GM12878 (cell line): Measurements from ENCODE around the gene BDKRB2. TPM values are rescaled to one million over a fixed set of nuclear protein-coding genes. Genes with fewer than 3 reads are reported as not detected.

Experiments
- ATAC-seq: fragments of 200-7000 bp; cut with Tn5 transposase; 3 replicates; pipeline ENCODE4 v1.9.1; 2020; ENCODE audit warnings: mild to moderate bottlenecking, moderate library complexity
- BruUV-seq: library from RNA; stranded (reverse); fragments of 400-500 nt; replicated peaks from 2 replicates; lab custom pipeline; 2021; lab: Mats Ljungman, UMichigan
- CTCF ChIA-PET: fragments of 300-600 bp; sonication (Branson Sonifier 250); formaldehyde crosslinking; extraction: SDS; loops from one replicate; lab custom pipeline; 2021; ENCODE audit warnings: inconsistent platforms; lab: Yijun Ruan, JAX
- POLR2A ChIA-PET: fragments of 350-600 bp; formaldehyde crosslinking; extraction: SDS; loops from one replicate; lab custom pipeline; 2021; ENCODE audit warnings: inconsistent platforms; lab: Charles Lee
- RAD21 ChIA-PET: fragments of 300-600 bp; sonication (Branson Sonifier 250); formaldehyde crosslinking; loops from one replicate; lab custom pipeline; 2023; ENCODE audit warnings: antibody characterized with exemption; ENCODE audit not compliant: unreplicated experiment; lab: Charles Lee
- SMC1A ChIA-PET: fragments of 300-600 bp; sonication (Branson Sonifier 250); formaldehyde crosslinking; loops from one replicate; lab custom pipeline; 2023; ENCODE audit not compliant: unreplicated experiment, uncharacterized antibody; lab: Charles Lee
- DNase-seq: peaks from one replicate; pipeline ENCODE4 v3.0.0-alpha.2; 2011; ENCODE audit warnings: low read depth, low spot score
- FAIRE-seq: peaks from 3 replicates; lab custom pipeline; 2011; peaks lifted over from hg19 to GRCh38; lab: Jason Lieb, UNC
- H2AFZ ChIP-seq: 2 replicates; pipeline ENCODE4 v1.6.0; 2011; ENCODE audit warnings: low read depth, low read length, control low read depth; ENCODE audit not compliant: control insufficient read depth
- H3K27ac ChIP-seq: 2 replicates; pipeline ENCODE4 v1.5.1; 2011; ENCODE audit warnings: control low read depth; ENCODE audit not compliant: control insufficient read depth, insufficient read depth
- H3K27me3 ChIP-seq, 2 experiments: replicated peaks in 1 of 2; 2 replicates each; pipeline versions ENCODE4 v1.6.0 to v1.6.1; 2011; ENCODE audit warnings: low read length in 1 of 2; ENCODE audit not compliant: control insufficient read depth in 2 of 2, insufficient read depth in 2 of 2
- H3K36me3 ChIP-seq, 2 experiments: 2 replicates each; pipeline ENCODE4 v1.5.1; 2011; ENCODE audit warnings: low read length in 1 of 2; ENCODE audit not compliant: control insufficient read depth in 2 of 2, insufficient read depth in 2 of 2
- H3K4me1 ChIP-seq: 2 replicates; pipeline ENCODE4 v1.6.1; 2011; ENCODE audit warnings: mild to moderate bottlenecking, low read length, moderate library complexity, mixed read lengths; ENCODE audit not compliant: control insufficient read depth, insufficient read depth
- H3K4me2 ChIP-seq: 2 replicates; pipeline ENCODE4 v1.6.0; 2011; ENCODE audit warnings: control low read depth; ENCODE audit not compliant: control insufficient read depth, insufficient read depth
- H3K4me3 ChIP-seq: fragments of 200-600 bp; sonication (generic); 2 replicates; pipeline ENCODE4 v1.5.1; 2016
- H3K79me2 ChIP-seq: 2 replicates; pipeline ENCODE4 v1.6.0; 2011; ENCODE audit warnings: low read length; ENCODE audit not compliant: control insufficient read depth, insufficient read depth
- H3K9ac ChIP-seq: 2 replicates; pipeline ENCODE4 v1.8.0; 2011; ENCODE audit warnings: low read length, control low read depth, mixed read lengths; ENCODE audit not compliant: control insufficient read depth, insufficient read depth
- H3K9me3 ChIP-seq: replicated peaks from 3 replicates; pipeline ENCODE4 v1.5.1; 2011; ENCODE audit warnings: mild to moderate bottlenecking, low read length; ENCODE audit not compliant: control insufficient read depth, insufficient read depth
- H4K20me1 ChIP-seq: 2 replicates; pipeline ENCODE4 v1.6.0; 2011; ENCODE audit not compliant: control insufficient read depth, insufficient read depth
- BHLHE40 ChIP-seq, 2 experiments: fragments of 450-650 bp in 1 of 2; IDR thresholded peaks; 2 replicates each; pipeline ENCODE4 v1.6.1; 2011 to 2017; ENCODE audit warnings: low read depth in 2 of 2, borderline replicate concordance in 1 of 2, improper control_type of control experiment in 1 of 2, low read length in 1 of 2, mild to moderate bottlenecking in 1 of 2
- EED ChIP-seq: sonication (generic); IDR thresholded peaks from 2 replicates; pipeline ENCODE4 v1.6.1; 2016; ENCODE audit warnings: antibody characterized with exemption, low read depth
- EGR1 ChIP-seq, 2 experiments: IDR thresholded peaks; 1 replicate in 1 of 2; 2 replicates in 1 of 2; pipeline ENCODE4 v1.6.1; 2011 to 2012; ENCODE audit warnings: low read depth in 2 of 2, low read length in 2 of 2, borderline replicate concordance in 1 of 2, mild to moderate bottlenecking in 1 of 2, moderate library complexity in 1 of 2
- GATAD2B ChIP-seq: fragments of 450-650 bp; conservative IDR thresholded peaks from 2 replicates; pipeline ENCODE4 v1.6.1; 2017; ENCODE audit warnings: low read depth, mild to moderate bottlenecking, moderate library complexity
- HDAC2 ChIP-seq: fragments of 200-600 bp; sonication (generic); IDR thresholded peaks from 2 replicates; pipeline ENCODE4 v1.6.1; 2017
- IRF4 ChIP-seq: IDR thresholded peaks from 2 replicates; pipeline ENCODE4 v1.6.1; 2011; ENCODE audit warnings: low read depth, low read length
- MEF2B ChIP-seq: fragments of 450-650 bp; IDR thresholded peaks from 2 replicates; pipeline ENCODE4 v1.6.1; 2018; ENCODE audit warnings: mild to moderate bottlenecking, moderate library complexity; ENCODE audit not compliant: partially characterized antibody, poor library complexity, severe bottlenecking
- PBX3 ChIP-seq: IDR thresholded peaks from 2 replicates; pipeline ENCODE4 v1.6.1; 2011; ENCODE audit warnings: mild to moderate bottlenecking, low read depth, low read length, moderate library complexity; ENCODE audit not compliant: insufficient replicate concordance
- SIN3A ChIP-seq: IDR thresholded peaks from 2 replicates; pipeline ENCODE4 v1.6.1; 2012; ENCODE audit warnings: low read depth, low read length, improper control_type of control experiment
- SP1 ChIP-seq: IDR thresholded peaks from one replicate; pipeline ENCODE4 v1.6.1; 2011; ENCODE audit warnings: low read depth, low read length
- SREBF1 ChIP-seq: IDR thresholded peaks from 2 replicates; pipeline ENCODE4 v1.6.1; 2012; ENCODE audit warnings: mild to moderate bottlenecking, low read length
- SUZ12 ChIP-seq: fragments of 200-600 bp; sonication (generic); IDR thresholded peaks from one replicate; pipeline ENCODE4 v1.6.1; 2018; ENCODE audit warnings: antibody characterized with exemption, mild to moderate bottlenecking; ENCODE audit not compliant: unreplicated experiment
- TARDBP ChIP-seq: IDR thresholded peaks from 2 replicates; pipeline ENCODE4 v1.6.1; 2016; ENCODE audit warnings: borderline replicate concordance
- TCF7 ChIP-seq: IDR thresholded peaks from 2 replicates; pipeline ENCODE4 v1.6.1; 2014; ENCODE audit warnings: antibody characterized with exemption, borderline replicate concordance
- ZNF384 ChIP-seq: IDR thresholded peaks from 2 replicates; pipeline ENCODE4 v1.6.1; 2012; ENCODE audit warnings: low read depth, mild to moderate bottlenecking, low read length, improper control_type of control experiment, borderline replicate concordance
- WGBS: methylation state at CpG from one replicate; pipeline ENCODE4 v1.1.6; 2016; ENCODE audit warnings: low lambda C conversion rate; ENCODE audit not compliant: insufficient replicate concordance, insufficient coverage; ENCODE audit errors: missing lambda C conversion rate; 5-methylcytosine and 5-hydroxymethylcytosine counted together
- in situ Hi-C: fragments of 300-500 bp; cut with MboI; formaldehyde crosslinking; loops from 9 replicates; pipeline ENCODE4 v1.14.3; 2018; ENCODE audit warnings: mixed read lengths
- intact Hi-C: fragments of 100-400 bp; cut with micrococcal nuclease; formaldehyde crosslinking; loops from one replicate; pipeline ENCODE4 v1.14.2; 2022; ENCODE audit not compliant: unreplicated experiment
- polyA plus RNA-seq, 11 experiments: library from polyadenylated mRNA; depleted of rRNA in 4 of 11; unstranded in 6 of 11; stranded (reverse) in 5 of 11; fragments of >200 nt; fragmentation: Nextera tagmentation in 4 of 11; fragmentation: Illumina TruSeq in 1 of 11; extraction: Ambion mirVana in 4 of 11; extraction: Trizol in 1 of 11; gene quantifications; 1 replicate in 1 of 11; 2 replicates in 10 of 11; pipeline versions ENCODE4 v1.2.1 to v1.2.3, GENCODE V29; 2011 to 2016; ENCODE audit warnings: inconsistent platforms in 2 of 11, missing spikeins in 2 of 11, low read depth in 1 of 11
- total RNA-seq, 4 experiments: library from RNA; depleted of rRNA in 3 of 4; stranded (reverse); fragments of >200 nt in 3 of 4; fragmentation: Illumina TruSeq in 1 of 4; extraction: Trizol in 1 of 4; gene quantifications; 2 replicates each; pipeline versions ENCODE4 v1.2.1 to v1.2.3, GENCODE V29; 2013 to 2021
- TF ChIP-seq, protein P1 (sequence below): IDR thresholded peaks from 2 replicates; pipeline ENCODE4 v1.6.1; 2011; ENCODE audit warnings: borderline replicate concordance, low read depth, mild to moderate bottlenecking, moderate library complexity, low read length; ENCODE audit not compliant: insufficient read depth, poor library complexity, severe bottlenecking

Gene BDKRB2
- total and polyA plus RNA-seq, 10 of the 15 experiments (the other 5 are each of a cell fraction or from before 2014, with no cell fraction given): 0.08 TPM; not detected in 9

- H3K9ac ChIP-seq: no peak overlapping the region
- no peaks in the 10 kb centered on the region for H3K79me2 ChIP-seq
- TF ChIP-seq EED (no peak), IRF4 (no peak), GATAD2B (no peak), SUZ12 (no peak), BHLHE40 (IDR thresholded peaks at IDR 0.05; ENCODE audit: borderline replicate concordance in 1 of 2, low read depth in 2 of 2, low read length in 1 of 2) (no peak), HDAC2 (no peak)
- no peak overlapping the region for H2AFZ ChIP-seq
- H3K4me3 ChIP-seq: no peak overlapping the region
- FAIRE-seq (no peak), ATAC-seq (no peak), DNase-seq (no peak)
- in situ Hi-C loops: no loop called here
- H3K27me3 ChIP-seq: peaks cover 0 to 1% of the 10 kb centered on the region in 2 experiments; a peak in 1 of 4 replicates
- H3K4me1 ChIP-seq: no peaks in the 10 kb centered on the region; the same call in 1 of the 2 replicates
- H4K20me1 ChIP-seq: no peaks in the 10 kb centered on the region
- intact Hi-C loops: no loop called here
- no peaks in the 10 kb centered on the region for H3K36me3 ChIP-seq
- no TSS peak for BruUV-seq
- H3K9me3 ChIP-seq: no peaks in the 10 kb centered on the region
- SMC1A ChIA-PET: no interaction called here
- WGBS: 42% methylated on average over 8 of the region's 8 CpGs
- RAD21 ChIA-PET: no interaction called here
- POLR2A ChIA-PET: no interaction called here
- CTCF ChIA-PET: interaction anchor here (0.5 to 1.4 kb wide), 2 partner anchors 10 to 886 kb away, joined by 3 read pairs; no protein-coding TSS in a partner anchor
- no peak overlapping the region for H3K27ac ChIP-seq
- no peak overlapping the region for H3K4me2 ChIP-seq
These were observed 17.2 kb downstream of the BDKRB2 start for GRCh38 chr14:96221841-96222240.

DNA sequence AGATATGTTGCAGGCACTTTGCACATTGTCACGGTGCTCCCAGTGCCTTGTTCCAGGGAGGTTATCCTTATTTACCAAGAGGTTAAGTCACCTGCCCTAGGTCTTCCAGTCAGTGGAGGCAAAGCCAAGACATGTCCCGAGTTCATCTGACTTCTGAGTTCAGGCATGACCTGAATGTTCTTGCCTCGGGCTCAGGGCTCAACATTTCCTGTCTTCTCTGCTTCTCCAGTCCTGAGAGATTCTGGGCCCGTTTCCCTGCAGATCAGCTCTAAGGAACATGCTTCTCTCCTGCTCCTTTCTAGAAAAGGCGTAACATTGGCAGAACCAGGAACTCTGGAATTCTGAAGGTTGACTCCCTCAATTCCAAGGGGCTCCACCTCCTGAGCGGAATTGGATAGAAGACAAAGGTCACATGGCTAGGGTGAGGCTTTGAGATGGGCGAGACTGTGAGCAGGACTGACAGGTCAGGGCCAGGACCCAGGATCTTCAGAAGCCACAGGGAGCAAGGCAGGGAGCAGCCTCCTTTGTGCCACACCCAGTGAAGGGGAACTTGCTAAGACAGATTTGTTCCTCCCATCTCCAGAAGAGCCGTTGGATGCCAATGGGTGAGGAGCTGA, 19.9 kb downstream of the BDKRB2 start:
- DNase-seq (no peak), FAIRE-seq (no peak), ATAC-seq (no peak)
- Histone ChIP-seq H4K20me1 (no peaks in the 10 kb centered on the region), H3K9me3 (no peaks in the 10 kb centered on the region; the same call in 2 of the 3 replicates), H3K27ac (no peak overlapping the region), H3K9ac (no peak overlapping the region), H3K4me3 (no peak overlapping the region), H2AFZ (no peak overlapping the region), H3K4me2 (no peak overlapping the region), H3K27me3 (no peaks in the 10 kb centered on the region; a peak in 1 of 4 replicates), H3K36me3 (no peaks in the 10 kb centered on the region), H3K79me2 (no peaks in the 10 kb centered on the region), H3K4me1 (no peaks in the 10 kb centered on the region; the same call in 1 of the 2 replicates)
- intact Hi-C loops: no loop called here
- CTCF ChIA-PET: no interaction called here
- 14% methylated on average over 8 of the region's 8 CpGs for WGBS
- RAD21 ChIA-PET: no interaction called here
- POLR2A ChIA-PET: no interaction called here
- in situ Hi-C loops: no loop called here
- SMC1A ChIA-PET: no interaction called here
- no TSS peak for BruUV-seq
- TF ChIP-seq SREBF1 (no peak), ZNF384 (no peak), MEF2B (no peak), TARDBP (no peak), PBX3 (no peak), SIN3A (no peak), SP1 (no peak), EGR1 (IDR thresholded peaks at IDR 0.05; ENCODE audit: borderline replicate concordance in 1 of 2, low read depth in 2 of 2, low read length in 2 of 2) (no peak), TCF7 (no peak)
- TF ChIP-seq, protein P1, sequence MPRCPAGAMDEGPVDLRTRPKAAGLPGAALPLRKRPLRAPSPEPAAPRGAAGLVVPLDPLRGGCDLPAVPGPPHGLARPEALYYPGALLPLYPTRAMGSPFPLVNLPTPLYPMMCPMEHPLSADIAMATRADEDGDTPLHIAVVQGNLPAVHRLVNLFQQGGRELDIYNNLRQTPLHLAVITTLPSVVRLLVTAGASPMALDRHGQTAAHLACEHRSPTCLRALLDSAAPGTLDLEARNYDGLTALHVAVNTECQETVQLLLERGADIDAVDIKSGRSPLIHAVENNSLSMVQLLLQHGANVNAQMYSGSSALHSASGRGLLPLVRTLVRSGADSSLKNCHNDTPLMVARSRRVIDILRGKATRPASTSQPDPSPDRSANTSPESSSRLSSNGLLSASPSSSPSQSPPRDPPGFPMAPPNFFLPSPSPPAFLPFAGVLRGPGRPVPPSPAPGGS: no peak
